Measurements from ENCODE around the gene UNK. TPM values are rescaled to one million over a fixed set of nuclear protein-coding genes. Genes with fewer than 3 reads are reported as not detected.
A peak's percentile ranks its signal among the peaks of the same experiment; 100 is the strongest.

Gene UNK
- total RNA-seq, 2 experiments from 2014 or later = 41.5 to 67.6 TPM

DNA sequence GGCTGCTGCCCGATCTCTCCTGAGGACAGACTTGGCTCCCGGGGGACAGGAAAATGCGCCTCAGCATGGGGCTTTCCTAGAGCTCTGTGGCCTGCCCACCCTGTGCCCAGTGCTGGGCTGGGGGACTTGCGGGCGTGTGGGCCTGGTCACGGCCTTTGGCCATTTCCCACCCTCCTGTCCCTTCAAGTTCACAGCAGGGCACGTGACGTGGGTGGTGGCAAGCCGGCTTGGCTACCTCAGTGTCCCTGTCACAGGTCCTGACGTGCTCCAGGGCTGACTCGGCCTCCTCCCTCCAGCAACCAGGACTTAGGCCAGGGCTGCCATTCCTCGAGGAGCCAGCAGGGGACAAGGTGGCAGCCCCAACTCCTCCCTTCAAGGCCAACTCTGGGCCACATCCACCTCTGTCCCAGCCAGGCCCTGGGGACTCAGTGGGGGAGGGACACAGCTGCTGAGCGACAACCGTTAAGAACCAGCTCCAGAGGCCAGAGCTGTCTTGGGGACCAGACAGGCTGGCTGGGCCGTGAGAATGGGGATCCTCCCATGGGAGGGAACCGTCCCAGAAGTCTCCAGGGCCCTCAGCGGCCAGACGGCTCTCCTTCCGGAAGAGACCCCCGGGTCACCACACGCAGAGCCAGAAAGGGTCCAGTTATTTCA lies 60.6 kb downstream of the UNK start:
- peak; percentile 82 for DNase-seq (ENCODE audit: low spot score)
- BruUV-seq (replicated peaks) = no TSS peak
- Histone ChIP-seq H3K4me1 (ENCODE audit: insufficient read depth, low read length, poor library complexity, severe bottlenecking) (peaks cover 24% of the 10 kb centered on the region), H3K27ac (ENCODE audit: low read depth, low read length, poor library complexity, severe bottlenecking) (no peak overlapping the region), H2AFZ (ENCODE audit: low read length) (no peak overlapping the region), H3K79me2 (ENCODE audit: insufficient read depth, low read depth, low read length) (no peaks in the 10 kb centered on the region), H3K9me2 (ENCODE audit: insufficient read depth, low read length) (no peaks in the 10 kb centered on the region), H3K9me3 (ENCODE audit: low read length) (no peaks in the 10 kb centered on the region), H3K4me2 (ENCODE audit: low read length) (no peak overlapping the region), H3K4me3 (ENCODE audit: low read depth, low read length, poor library complexity, severe bottlenecking) (no peak overlapping the region), H4K20me1 (ENCODE audit: insufficient read depth, low read length) (no peaks in the 10 kb centered on the region), H3K36me3 (ENCODE audit: insufficient read depth, low read length) (peaks cover 34% of the 10 kb centered on the region)
- POLR2A ChIA-PET = interaction anchor here (0.6 to 1.0 kb wide), 2 partner anchors 13 to 14 kb away, joined by 3 read pairs; no protein-coding TSS in a partner anchor
- CTCF ChIA-PET (ENCODE audit: unreplicated experiment) = interaction anchor here (1.1 to 2.0 kb wide), 2 partner anchors 10 to 14 kb away, joined by 4 to 8 read pairs; partner anchors contain the start of gene WBP2
- TF ChIP-seq, protein P1, sequence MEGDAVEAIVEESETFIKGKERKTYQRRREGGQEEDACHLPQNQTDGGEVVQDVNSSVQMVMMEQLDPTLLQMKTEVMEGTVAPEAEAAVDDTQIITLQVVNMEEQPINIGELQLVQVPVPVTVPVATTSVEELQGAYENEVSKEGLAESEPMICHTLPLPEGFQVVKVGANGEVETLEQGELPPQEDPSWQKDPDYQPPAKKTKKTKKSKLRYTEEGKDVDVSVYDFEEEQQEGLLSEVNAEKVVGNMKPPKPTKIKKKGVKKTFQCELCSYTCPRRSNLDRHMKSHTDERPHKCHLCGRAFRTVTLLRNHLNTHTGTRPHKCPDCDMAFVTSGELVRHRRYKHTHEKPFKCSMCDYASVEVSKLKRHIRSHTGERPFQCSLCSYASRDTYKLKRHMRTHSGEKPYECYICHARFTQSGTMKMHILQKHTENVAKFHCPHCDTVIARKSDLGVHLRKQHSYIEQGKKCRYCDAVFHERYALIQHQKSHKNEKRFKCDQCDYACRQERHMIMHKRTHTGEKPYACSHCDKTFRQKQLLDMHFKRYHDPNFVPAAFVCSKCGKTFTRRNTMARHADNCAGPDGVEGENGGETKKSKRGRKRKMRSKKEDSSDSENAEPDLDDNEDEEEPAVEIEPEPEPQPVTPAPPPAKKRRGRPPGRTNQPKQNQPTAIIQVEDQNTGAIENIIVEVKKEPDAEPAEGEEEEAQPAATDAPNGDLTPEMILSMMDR (conservative IDR thresholded peaks at IDR 0.05; ENCODE audit: low read length) = peak; percentile 82
- TF ChIP-seq EZH2phosphoT487 (IDR thresholded peaks at IDR 0.05; ENCODE audit: borderline replicate concordance, low read depth, low read length) = no peak
- intact Hi-C loops (cut with micrococcal nuclease; ENCODE audit: unreplicated experiment) = loop anchor here (5.0 kb wide), 1 partner anchor 93 kb away; no protein-coding TSS in a partner anchor

DNA sequence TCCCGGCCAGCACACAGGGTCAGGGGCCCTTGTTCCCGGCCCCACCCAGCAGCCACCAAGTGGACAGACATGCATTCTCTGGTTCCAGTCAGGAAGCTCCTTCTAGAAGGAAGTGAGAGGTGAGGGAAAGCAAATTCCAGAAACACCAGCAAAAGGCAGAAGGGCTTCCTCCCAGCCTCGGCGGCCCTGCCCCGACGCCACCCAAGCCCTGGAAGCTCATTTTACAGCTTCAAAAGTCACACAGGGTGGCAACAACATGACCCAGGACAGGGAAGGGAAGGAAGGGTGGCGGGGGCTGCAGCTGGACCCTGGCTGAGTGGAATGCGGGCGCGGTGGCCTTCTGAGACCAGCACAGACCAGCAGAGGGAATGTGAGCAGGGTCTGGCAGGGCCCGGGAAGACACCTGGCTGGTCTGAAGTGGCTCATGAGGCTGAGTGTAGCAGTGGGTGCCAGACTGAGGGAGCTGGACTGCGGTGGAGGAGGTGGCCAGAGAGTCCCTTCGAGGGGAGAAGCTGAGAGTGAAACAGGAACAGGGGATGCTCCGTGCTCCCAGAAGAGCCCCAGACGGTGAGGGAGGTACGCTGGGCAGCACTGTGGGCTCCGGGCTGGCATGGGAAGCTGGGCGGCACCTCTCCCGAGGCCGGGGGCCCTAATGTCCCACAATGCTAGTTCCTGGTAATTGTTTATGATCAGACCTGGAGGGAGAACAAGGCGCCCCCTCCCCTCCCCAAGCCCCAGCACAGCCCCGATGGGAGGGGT lies 61.5 kb downstream of the UNK start:
- Histone ChIP-seq H3K4me1 (ENCODE audit: insufficient read depth, low read length, poor library complexity, severe bottlenecking) (peaks cover 24% of the 10 kb centered on the region), H3K4me3 (ENCODE audit: low read depth, low read length, poor library complexity, severe bottlenecking) (no peak overlapping the region), H2AFZ (ENCODE audit: low read length) (no peak overlapping the region), H3K79me2 (ENCODE audit: insufficient read depth, low read depth, low read length) (no peaks in the 10 kb centered on the region), H3K9me2 (ENCODE audit: insufficient read depth, low read length) (no peaks in the 10 kb centered on the region), H4K20me1 (ENCODE audit: insufficient read depth, low read length) (no peaks in the 10 kb centered on the region), H3K27ac (ENCODE audit: low read depth, low read length, poor library complexity, severe bottlenecking) (no peak overlapping the region), H3K4me2 (ENCODE audit: low read length) (no peak overlapping the region), H3K36me3 (ENCODE audit: insufficient read depth, low read length) (peaks cover 42% of the 10 kb centered on the region), H3K9me3 (ENCODE audit: low read length) (no peaks in the 10 kb centered on the region)
- BruUV-seq (replicated peaks) = TSS peak; percentile 96
- TF ChIP-seq, protein P1 (conservative IDR thresholded peaks at IDR 0.05; ENCODE audit: low read length) = no peak
- TF ChIP-seq EZH2phosphoT487 (IDR thresholded peaks at IDR 0.05; ENCODE audit: borderline replicate concordance, low read depth, low read length) = no peak
- intact Hi-C loops (cut with micrococcal nuclease; ENCODE audit: unreplicated experiment) = loop anchor here (5.0 kb wide), 1 partner anchor 94 kb away; no protein-coding TSS in a partner anchor
- ChIA-PET CTCF (ENCODE audit: unreplicated experiment) (interaction anchor here (2.0 kb wide), 1 partner anchor 9 kb away, joined by 8 read pairs; the partner anchor contains the start of gene WBP2), POLR2A (interaction anchor here (1.0 to 1.3 kb wide), 2 partner anchors 9 to 12 kb away, joined by 3 read pairs; partner anchors contain the start of gene WBP2)
- no peak for DNase-seq (ENCODE audit: low spot score)

All from OCI-LY7 (cell line).